Activated naive CD8-positive, alpha-beta T cell treated with anti-CD3 and anti-CD28 coated beads, Interleukin-2, amount 50 U/mL, for 24 hours (primary cell): ENCODE measurements around the gene TPPP3.
"Not testable (repeated sequence)": the region's sequence is repeated elsewhere in the genome, so short reads cannot be mapped to it uniquely, and the experiment has no call there.

Experiments
- ATAC-seq: fragments of 150-1000 bp; cut with Tn5 transposase; one replicate; pipeline ENCODE4 v1.10.0; 2021
- DNase-seq: peaks from one replicate; pipeline ENCODE4 v3.0.0; 2021
- H3K27ac Mint-ChIP-seq: one replicate; pipeline ENCODE4 v1.8.0; 2021; ENCODE audit warnings: mild to moderate bottlenecking, mixed read lengths
- H3K27me3 Mint-ChIP-seq: one replicate; pipeline ENCODE4 v1.8.0; 2021; ENCODE audit warnings: mixed read lengths
- H3K36me3 Mint-ChIP-seq: one replicate; pipeline ENCODE4 v1.8.0; 2021; ENCODE audit warnings: low read depth, mixed read lengths
- H3K4me1 Mint-ChIP-seq: one replicate; pipeline ENCODE4 v1.8.0; 2021; ENCODE audit warnings: mixed read lengths
- H3K4me3 Mint-ChIP-seq: one replicate; pipeline ENCODE4 v1.8.0; 2021; ENCODE audit warnings: mild to moderate bottlenecking, moderate library complexity, mixed read lengths
- H3K9me3 Mint-ChIP-seq: one replicate; pipeline ENCODE4 v1.8.0; 2021; ENCODE audit warnings: mixed read lengths

Gene TPPP3

DNA sequence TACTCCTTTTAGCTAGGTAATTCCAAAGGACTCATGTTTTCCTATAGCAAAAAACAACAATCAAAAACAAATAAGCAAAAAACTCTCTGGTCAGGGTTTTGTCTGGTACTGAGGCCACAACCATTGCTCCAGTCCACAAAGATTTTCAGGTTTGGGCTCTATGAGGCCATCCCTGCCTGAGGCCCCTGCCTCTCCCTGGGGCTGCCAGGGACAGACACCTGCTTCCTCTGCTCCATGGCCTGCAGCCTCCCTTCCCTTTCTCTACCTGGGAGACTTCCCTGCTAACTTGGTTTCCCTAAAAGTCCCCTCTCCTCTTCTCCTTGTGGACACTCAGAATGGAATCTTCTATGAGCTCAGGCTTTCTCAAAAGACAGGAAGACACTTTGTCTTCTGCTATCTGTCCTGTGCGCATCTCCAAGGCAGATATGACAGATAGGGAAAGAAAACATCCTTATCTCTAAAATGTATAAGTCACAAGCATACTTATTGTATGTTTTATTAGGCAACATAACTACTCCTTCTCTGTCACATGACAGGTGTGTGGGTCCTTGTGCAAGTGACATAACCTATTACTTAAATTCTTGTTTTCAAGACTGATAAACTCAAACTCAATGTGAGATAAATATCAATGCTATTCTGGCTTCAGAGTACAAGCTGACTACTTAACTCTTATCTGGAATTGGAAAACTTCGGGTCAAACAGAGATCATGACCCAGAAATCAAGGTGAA is 24.2 kb upstream of the TPPP3 start:
- Mint-ChIP-seq H3K27ac (no peak overlapping the region), H3K4me3 (peak overlapping the region; percentile 51), H3K9me3 (no peaks in the 10 kb centered on the region), H3K4me1 (peaks cover 6% of the 10 kb centered on the region), H3K36me3 (no peaks in the 10 kb centered on the region), H3K27me3 (peaks cover 27% of the 10 kb centered on the region)
- ATAC-seq (no peak), DNase-seq (no peak)

DNA sequence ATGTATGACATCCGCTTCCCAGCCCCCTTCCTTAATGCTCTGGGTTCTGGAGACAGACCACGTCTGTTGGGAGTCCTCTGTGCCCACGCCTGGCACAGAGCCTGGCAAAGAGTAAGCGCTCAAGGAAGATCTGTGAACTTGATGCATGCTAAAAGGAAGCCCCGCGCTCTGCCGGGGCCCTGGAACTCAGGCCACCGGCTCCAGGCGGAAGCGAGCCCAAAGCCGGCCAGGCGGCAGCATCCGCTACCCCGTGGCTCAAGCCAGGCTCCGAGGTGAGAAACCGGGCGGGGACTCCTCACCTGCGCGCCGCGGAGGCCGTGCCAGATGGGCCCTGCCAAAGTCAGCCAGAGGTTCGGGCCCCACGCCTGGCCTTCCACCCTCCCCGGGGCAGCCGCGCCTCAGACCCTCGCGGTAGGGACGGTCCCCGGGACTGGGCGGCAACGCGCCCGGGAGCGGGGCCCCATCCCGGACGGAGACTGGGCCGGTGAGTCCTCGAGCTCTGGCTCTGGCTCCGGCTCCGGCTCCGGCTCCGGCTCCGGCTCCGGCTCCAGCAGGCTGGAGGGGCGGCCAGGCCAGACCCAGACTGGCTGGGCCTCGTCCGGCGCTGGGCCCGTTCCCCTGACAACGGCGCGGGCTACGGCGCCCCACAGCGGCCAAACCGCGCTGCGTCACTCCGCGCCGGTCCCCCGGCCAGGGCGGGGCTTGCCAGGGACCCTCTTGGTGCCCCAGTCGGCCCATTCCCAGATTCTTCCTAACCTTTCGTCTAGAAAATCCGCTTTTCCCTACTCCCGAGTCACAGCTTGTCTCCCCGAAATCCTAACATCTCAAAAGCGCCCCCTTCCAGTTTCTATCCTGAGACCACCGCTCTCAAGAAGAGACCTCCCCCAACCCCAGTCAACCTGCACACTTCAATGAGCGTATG is 22.8 kb upstream of the TPPP3 start, which contains the start of gene ZDHHC1:
Gene ZDHHC1, minus strand, starts transcription at position 606 of the 922 bp plus-strand sequence. CDS start 8,702 bp downstream, outside the sequence.
- Mint-ChIP-seq H3K36me3 (no peaks in the 10 kb centered on the region), H3K9me3 (no peaks in the 10 kb centered on the region), H3K27me3 (peaks cover 25% of the 10 kb centered on the region), H3K27ac (peak within 1 kb of the TSS; percentile 13), H3K4me1 (peaks cover 6% of the 10 kb centered on the region), H3K4me3 (peak within 1 kb of the TSS; percentile 75)
- DNase-seq (peak; percentile 73), ATAC-seq (peak; percentile 85)

DNA sequence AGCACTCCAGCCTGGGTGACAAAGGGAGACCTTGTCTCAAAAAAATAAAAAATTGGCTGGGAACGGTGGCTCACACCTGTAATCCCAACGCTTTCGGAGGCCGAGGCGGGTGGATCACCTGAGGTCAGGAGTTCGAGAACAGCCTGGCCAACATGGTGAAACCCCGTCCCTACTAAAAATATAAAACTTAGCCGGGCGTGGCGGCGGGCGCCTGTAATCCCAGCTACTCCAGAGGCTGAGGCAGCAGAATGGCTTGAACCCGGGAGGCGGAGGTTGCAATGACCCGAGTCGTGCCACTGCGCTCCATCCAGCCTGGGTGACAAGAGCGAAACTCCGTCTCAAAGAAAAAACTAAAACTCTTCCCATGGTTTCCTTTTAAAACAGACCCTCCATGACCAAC is 22.1 kb upstream of the TPPP3 start:
- H3K36me3 Mint-ChIP-seq, H3K4me1 Mint-ChIP-seq, ATAC-seq, H3K9me3 Mint-ChIP-seq, DNase-seq: not testable (repeated sequence)
- Mint-ChIP-seq H3K27me3 (peaks cover 25% of the 10 kb centered on the region), H3K4me3 (peak overlapping the region; percentile 75), H3K27ac (peak overlapping the region; percentile 13)

DNA sequence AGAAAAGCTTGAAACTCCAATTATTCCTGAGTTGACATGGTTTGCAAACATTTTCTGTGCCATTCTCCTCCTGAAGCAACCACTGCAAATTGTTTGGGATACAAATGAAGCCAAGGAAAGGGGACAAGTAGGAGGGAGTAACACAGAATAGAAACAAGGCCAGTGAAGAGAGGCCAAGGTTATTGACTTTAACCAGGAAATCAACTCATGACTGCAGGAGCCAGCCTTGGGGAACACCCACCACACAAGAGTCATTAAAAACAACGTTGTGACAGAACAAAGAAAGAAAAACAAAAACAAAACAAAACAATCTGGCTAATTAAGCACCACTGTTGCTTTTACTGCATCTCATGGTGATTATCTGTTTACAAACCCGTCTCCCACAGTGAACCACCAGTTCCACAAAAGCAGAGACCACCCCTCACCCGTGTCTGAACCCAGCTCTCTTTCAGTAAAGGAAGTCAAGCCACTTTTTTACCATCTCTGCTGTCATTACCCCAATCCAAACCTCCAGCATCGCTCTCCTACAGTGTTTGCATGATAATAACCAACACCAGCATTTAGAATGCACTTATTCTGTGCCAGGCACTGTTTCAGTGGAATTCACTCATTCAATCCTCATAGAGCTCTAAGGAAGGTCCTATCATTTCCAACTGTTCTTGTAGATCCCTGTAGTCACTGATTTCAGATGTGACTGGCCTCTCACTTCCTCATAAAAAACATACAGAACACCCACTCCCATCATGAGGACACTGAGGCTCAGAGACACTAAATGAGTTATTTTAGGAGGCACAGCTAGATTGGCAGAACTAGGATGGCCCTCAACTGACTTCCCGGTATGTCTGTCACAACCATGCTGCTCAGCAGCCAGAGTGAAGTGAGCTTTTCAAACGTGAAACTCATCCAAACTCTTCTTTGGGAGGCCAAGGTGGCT is 20.9 kb upstream of the TPPP3 start:
- no peak for ATAC-seq
- Mint-ChIP-seq H3K4me3 (no peak overlapping the region), H3K27me3 (peaks cover 23% of the 10 kb centered on the region), H3K4me1 (peaks cover 6% of the 10 kb centered on the region), H3K27ac (no peak overlapping the region), H3K9me3 (no peaks in the 10 kb centered on the region), H3K36me3 (no peaks in the 10 kb centered on the region)
- no peak for DNase-seq

DNA sequence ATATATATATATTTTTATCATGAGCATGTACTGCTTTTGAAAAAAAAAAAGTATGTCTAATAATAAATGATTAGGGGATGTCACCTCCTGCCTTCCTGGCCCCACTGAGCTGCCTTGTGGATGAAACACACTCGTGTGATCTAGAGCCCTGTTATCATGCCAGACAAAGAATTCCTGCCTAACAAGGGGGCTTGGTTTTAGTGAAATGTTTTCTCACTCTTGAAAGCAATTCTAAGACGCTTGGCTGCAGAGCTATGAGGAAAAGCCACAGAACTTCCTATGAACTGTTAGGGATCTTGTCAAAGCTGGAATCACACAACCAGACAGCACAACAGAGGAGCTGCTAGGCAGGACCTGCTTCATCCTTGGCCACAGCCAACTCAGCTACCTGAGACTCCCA is 19.0 kb upstream of the TPPP3 start:
- no peaks in the 10 kb centered on the region for H3K36me3 Mint-ChIP-seq
- H3K9me3 Mint-ChIP-seq, result no peaks in the 10 kb centered on the region
- H3K4me3 Mint-ChIP-seq, result no peak overlapping the region
- ATAC-seq, result no peak
- H3K27me3 Mint-ChIP-seq, result peaks cover 15% of the 10 kb centered on the region
- no peak for DNase-seq
- no peak overlapping the region for H3K27ac Mint-ChIP-seq
- peaks cover 6% of the 10 kb centered on the region for H3K4me1 Mint-ChIP-seq

DNA sequence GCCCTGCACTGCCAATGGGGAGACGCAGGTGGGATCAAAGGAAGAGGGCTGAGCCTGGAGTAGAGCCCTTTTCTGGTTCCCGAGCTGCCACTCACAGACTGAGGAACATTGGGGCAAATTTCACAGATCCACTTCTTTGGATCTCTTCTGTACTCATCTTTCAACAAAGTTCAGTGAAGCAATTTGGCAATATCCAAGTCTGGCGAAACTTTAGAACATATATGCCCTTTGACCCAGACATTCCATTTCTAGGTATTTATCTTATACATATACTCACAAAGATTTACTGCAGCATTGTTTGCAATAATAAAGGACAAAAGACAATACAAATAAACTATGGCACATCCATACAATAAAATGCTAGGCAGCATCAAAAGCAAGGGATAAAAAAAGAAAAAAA is 18.0 kb upstream of the TPPP3 start:
- Mint-ChIP-seq H3K4me1 (peaks cover 2% of the 10 kb centered on the region), H3K27me3 (peaks cover 9% of the 10 kb centered on the region), H3K9me3 (no peaks in the 10 kb centered on the region), H3K4me3 (no peak overlapping the region), H3K27ac (no peak overlapping the region), H3K36me3 (no peaks in the 10 kb centered on the region)
- ATAC-seq, result no peak
- no peak for DNase-seq

DNA sequence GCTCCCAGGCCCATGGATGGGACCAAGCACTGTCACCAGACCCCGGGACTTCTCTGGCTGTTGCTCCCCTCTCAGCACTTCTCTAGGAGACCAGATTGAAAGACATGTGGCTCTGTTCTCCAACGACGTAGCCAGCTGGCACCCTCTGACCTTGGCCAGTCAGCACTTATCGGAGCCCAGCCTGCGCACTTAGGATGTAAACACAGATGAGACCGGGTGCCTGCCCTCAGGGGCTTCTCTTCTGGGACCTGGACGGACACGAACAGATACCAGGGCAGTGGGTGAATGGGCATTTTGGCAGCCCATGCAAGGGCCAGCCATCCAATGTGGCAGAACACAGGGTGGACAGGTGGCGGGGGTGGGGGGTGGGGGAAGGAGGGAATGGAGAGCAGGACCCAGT is 16.3 kb upstream of the TPPP3 start:
- Mint-ChIP-seq H3K27ac (no peak overlapping the region), H3K9me3 (no peaks in the 10 kb centered on the region)
- no peak for ATAC-seq

DNA sequence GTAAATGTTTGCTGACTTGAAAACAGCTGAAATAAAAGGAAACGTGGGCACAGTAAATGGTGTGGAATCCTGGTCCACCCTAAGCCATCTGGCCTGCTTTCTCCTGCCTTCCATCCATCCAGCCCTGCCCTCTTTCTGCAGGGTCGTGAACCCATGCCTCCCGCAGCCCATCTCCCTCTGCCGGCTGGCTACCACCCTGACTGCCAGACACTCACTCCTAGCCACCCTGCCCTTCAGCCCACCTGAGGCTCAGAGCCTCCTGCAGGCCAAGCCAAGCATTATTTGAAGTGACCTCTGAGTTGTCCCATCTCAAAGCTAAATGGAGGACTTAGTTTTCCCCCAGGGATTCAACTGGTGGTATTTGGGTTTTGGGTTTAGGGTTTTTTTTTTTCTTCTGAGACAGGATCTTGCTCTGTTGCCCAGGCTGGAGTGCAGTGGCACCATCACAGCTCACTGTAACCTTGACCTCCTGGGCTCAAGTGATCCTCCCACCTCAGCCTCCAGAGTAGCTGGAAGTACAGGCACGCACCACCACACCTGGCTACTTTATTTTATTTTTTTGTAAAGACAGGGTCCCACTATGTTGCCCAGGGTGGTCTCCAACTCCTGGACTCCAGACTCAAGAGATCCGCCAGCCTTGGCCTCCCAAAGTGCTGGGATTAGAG is 14.6 kb upstream of the TPPP3 start:
- Mint-ChIP-seq H3K4me3 (no peak overlapping the region), H3K27me3 (peaks cover 9% of the 10 kb centered on the region), H3K4me1 (no peaks in the 10 kb centered on the region), H3K9me3 (no peaks in the 10 kb centered on the region), H3K27ac (no peak overlapping the region), H3K36me3 (no peaks in the 10 kb centered on the region)
- no peak for ATAC-seq
- DNase-seq, result no peak

More for the DNA sequence above, 16.3 kb upstream of the TPPP3 start:
- Mint-ChIP-seq H3K27me3 (peaks cover 7% of the 10 kb centered on the region), H3K4me1 (no peaks in the 10 kb centered on the region), H3K36me3 (no peaks in the 10 kb centered on the region), H3K4me3 (no peak overlapping the region)
- no peak for DNase-seq

DNA sequence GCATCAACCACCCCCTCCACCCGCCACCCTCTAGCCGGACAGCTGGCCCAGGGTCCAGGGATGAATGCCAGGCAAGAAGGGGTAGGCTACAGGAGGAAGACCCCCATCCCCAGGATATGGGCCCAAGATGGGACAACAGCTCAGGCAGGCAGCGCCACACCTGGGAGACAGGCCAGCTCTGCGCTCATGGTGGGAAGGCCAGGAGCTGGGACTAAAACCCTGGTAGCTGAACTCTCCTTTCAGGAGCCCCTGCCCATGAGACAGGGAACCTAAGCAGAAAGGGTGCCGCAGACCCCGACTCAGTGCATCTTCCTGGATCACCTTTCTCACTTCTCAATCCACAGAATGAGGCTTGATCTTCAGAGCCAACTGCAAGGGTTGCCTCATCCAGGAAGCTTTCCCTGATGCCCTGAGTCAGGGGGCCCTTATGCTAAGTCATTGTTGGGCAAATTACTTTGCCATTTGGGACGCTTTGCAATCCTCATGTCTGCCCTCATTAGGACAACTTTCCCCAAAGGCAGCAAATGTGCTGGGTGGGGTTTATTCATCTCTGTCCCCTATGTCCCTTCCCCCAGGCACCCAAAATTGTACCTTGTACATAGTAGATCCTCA is 14.0 kb upstream of the TPPP3 start:
- no peaks in the 10 kb centered on the region for H3K4me1 Mint-ChIP-seq
- H3K4me3 Mint-ChIP-seq, result no peak overlapping the region

DNA sequence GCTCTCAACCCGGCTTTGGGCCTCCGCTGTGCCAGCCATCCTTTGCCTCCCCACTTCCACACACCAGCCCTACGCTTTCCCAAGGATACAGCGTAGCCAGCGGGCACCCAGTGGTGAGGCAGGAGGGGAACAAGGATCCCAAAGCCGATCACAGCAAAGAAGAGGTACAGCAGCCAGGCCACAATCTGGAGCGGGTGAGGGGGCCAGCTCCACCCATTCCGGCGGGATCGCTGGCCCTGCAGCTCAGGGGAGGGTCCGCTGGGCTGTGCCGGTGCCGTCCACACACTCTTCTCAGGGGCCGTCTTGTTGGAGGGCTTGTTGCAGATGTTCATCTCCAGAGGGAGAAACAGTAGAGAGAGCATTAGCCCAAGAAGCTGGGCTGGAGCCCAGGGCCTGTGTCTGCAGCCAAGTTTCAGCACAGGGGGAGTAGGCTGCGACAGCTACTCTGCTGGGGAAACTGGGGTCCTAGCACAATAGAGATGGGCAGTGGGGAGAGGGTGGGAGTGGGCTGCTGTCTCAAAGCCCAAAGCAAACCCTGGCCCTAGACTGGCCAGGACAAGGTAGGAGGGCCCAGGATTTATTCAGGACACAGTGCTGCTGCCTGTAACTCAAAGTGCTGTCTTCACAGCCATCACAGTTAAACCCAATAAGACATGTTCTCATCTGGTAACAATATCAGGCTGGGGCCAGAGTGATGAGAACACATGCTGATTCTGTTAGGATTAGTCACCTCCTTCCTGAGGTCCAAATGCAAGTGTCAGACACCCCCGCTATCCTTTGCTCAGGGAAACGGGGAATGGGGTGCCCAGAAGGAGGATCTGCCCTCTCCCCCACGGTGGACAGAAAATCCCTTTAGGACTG is 13.0 kb upstream of the TPPP3 start:
- no peak overlapping the region for H3K27ac Mint-ChIP-seq
- H3K36me3 Mint-ChIP-seq, result no peaks in the 10 kb centered on the region
- DNase-seq (no peak), ATAC-seq (no peak)
- no peak overlapping the region for H3K4me3 Mint-ChIP-seq
- no peaks in the 10 kb centered on the region for H3K9me3 Mint-ChIP-seq
- H3K27me3 Mint-ChIP-seq, result peaks cover 9% of the 10 kb centered on the region
- no peaks in the 10 kb centered on the region for H3K4me1 Mint-ChIP-seq

More for the DNA sequence above, 14.0 kb upstream of the TPPP3 start:
- H3K36me3 Mint-ChIP-seq, result no peaks in the 10 kb centered on the region
- peaks cover 9% of the 10 kb centered on the region for H3K27me3 Mint-ChIP-seq
- no peaks in the 10 kb centered on the region for H3K9me3 Mint-ChIP-seq
- ATAC-seq (no peak), DNase-seq (no peak)
- no peak overlapping the region for H3K27ac Mint-ChIP-seq

DNA sequence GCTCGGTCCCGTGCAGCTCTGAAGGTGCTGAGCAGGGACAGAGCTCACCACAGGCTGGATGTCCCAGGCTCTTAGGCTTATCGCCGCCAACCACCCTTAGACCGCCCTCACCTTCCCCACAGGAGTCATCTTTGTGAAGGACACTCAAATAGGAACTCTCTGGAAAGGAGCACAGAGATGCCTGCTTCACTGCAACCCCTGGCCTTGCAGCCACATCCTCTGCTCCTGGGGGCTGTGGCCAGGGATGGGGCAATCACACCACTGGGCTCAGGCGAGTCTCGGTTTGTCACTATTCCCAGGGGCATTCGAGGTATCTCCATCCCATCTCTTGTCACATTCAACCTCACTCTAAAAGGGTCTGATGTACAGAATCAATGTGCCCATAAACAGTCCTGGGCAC is 12.0 kb upstream of the TPPP3 start:
- no peak for ATAC-seq
- H3K36me3 Mint-ChIP-seq, result no peaks in the 10 kb centered on the region
- H3K27ac Mint-ChIP-seq, result no peak overlapping the region
- no peak overlapping the region for H3K4me3 Mint-ChIP-seq
- H3K27me3 Mint-ChIP-seq, result peaks cover 9% of the 10 kb centered on the region
- no peaks in the 10 kb centered on the region for H3K4me1 Mint-ChIP-seq
- H3K9me3 Mint-ChIP-seq, result no peaks in the 10 kb centered on the region
- DNase-seq, result no peak

DNA sequence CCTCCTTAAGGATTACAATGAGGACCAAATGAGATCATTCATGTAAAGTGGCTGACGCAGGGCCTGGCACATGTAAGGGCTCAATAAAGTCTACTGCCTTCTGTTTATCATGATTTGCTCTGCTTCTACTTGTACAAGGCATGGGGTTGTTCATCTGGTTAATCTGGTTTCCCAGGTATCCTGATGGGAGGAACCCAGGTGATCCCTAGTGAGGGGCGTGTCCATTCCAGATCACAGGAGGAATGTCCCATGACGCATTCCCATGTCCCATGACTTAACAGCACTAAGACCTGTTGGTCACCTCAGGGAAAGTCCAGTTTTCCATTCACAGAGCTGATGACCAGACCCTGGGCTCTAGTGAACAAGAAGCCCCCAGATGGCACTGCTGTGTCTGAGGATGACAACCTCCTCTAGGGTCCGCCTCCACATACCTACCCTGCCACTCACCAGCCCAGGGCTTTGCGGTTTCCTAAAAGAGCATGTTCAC is 11.5 kb upstream of the TPPP3 start:
- Mint-ChIP-seq H3K4me1 (no peaks in the 10 kb centered on the region), H3K36me3 (no peaks in the 10 kb centered on the region), H3K27me3 (peaks cover 9% of the 10 kb centered on the region), H3K9me3 (no peaks in the 10 kb centered on the region), H3K4me3 (no peak overlapping the region), H3K27ac (no peak overlapping the region)
- DNase-seq (no peak), ATAC-seq (no peak)
